ENCODE measurements around the gene DLGAP1. TPM values are rescaled to one million over a fixed set of nuclear protein-coding genes. Genes with fewer than 3 reads are reported as not detected.

DLGAP1 gene
- total and polyA plus RNA-seq, 2 of the 13 experiments (the other 11 are each of a cell fraction or from before 2014, with no cell fraction given), result 0.01 TPM; not detected in 1

DNA sequence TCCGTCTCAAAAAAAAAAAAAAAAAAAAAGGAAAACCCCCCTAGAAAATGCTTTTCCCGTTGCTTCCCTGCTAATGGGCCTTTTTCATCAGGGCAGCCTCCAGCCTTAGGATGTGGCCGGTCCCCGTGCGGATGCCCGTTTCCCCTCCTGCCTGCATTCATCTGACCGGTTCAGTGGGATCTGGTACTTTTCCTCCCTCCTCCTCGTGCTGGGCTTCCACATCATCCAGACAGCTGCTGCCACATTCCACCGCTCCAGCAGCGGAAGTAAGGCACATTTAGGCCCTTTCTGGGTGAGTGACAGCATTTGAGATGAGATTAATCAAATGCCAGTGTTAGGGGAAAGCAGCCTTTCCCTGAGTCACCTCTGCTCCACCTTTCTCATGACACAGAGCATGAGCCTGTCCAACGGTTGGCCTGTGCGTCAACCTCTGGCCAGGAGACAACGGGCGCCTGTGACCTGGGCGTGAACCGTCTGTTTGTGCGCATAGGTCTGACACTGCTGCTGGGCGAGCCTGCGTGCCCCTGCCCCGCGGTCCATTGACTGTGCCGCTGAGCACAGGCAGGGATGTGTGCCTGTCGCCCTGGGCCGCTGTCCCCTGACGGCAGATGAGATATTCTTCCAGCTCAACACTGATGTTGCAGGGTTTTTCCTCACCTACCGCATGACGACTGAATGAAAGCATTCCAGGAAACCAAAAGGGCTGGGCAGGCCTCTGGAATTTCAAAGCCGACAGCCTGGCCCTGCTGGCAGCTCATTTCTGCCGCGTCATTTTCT is 831.1 kb downstream of the DLGAP1 start (continued):
- TF ChIP-seq, protein P1, sequence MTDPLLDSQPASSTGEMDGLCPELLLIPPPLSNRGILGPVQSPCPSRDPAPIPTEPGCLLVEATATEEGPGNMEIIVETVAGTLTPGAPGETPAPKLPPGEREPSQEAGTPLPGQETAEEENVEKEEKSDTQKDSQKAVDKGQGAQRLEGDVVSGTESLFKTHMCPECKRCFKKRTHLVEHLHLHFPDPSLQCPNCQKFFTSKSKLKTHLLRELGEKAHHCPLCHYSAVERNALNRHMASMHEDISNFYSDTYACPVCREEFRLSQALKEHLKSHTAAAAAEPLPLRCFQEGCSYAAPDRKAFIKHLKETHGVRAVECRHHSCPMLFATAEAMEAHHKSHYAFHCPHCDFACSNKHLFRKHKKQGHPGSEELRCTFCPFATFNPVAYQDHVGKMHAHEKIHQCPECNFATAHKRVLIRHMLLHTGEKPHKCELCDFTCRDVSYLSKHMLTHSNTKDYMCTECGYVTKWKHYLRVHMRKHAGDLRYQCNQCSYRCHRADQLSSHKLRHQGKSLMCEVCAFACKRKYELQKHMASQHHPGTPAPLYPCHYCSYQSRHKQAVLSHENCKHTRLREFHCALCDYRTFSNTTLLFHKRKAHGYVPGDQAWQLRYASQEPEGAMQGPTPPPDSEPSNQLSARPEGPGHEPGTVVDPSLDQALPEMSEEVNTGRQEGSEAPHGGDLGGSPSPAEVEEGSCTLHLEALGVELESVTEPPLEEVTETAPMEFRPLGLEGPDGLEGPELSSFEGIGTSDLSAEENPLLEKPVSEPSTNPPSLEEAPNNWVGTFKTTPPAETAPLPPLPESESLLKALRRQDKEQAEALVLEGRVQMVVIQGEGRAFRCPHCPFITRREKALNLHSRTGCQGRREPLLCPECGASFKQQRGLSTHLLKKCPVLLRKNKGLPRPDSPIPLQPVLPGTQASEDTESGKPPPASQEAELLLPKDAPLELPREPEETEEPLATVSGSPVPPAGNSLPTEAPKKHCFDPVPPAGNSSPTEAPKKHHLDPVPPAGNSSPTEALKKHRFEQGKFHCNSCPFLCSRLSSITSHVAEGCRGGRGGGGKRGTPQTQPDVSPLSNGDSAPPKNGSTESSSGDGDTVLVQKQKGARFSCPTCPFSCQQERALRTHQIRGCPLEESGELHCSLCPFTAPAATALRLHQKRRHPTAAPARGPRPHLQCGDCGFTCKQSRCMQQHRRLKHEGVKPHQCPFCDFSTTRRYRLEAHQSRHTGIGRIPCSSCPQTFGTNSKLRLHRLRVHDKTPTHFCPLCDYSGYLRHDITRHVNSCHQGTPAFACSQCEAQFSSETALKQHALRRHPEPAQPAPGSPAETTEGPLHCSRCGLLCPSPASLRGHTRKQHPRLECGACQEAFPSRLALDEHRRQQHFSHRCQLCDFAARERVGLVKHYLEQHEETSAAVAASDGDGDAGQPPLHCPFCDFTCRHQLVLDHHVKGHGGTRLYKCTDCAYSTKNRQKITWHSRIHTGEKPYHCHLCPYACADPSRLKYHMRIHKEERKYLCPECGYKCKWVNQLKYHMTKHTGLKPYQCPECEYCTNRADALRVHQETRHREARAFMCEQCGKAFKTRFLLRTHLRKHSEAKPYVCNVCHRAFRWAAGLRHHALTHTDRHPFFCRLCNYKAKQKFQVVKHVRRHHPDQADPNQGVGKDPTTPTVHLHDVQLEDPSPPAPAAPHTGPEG (CRISPR knock-in tag; IDR thresholded peaks at IDR 0.05), result peak; percentile 70
- no peak for TF ChIP-seq JARID2 (CRISPR knock-in tag; IDR thresholded peaks at IDR 0.05; ENCODE audit: insufficient replicate concordance)
- TF ChIP-seq ZNF230 (CRISPR knock-in tag; IDR thresholded peaks at IDR 0.05), result peak; percentile 73
- TF ChIP-seq, protein P2, sequence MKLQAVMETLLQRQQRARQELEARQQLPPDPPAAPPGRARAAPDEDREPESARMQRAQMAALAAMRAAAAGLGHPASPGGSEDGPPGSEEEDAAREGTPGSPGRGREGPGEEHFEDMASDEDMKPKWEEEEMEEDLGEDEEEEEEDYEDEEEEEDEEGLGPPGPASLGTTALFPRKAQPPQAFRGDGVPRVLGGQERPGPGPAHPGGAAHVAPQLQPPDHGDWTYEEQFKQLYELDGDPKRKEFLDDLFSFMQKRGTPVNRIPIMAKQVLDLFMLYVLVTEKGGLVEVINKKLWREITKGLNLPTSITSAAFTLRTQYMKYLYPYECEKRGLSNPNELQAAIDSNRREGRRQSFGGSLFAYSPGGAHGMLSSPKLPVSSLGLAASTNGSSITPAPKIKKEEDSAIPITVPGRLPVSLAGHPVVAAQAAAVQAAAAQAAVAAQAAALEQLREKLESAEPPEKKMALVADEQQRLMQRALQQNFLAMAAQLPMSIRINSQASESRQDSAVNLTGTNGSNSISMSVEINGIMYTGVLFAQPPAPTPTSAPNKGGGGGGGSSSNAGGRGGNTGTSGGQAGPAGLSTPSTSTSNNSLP (IDR thresholded peaks at IDR 0.05; ENCODE audit: low read depth, low read length), result peak; percentile 98
- TF ChIP-seq ZNF652 (CRISPR knock-in tag; IDR thresholded peaks at IDR 0.05; ENCODE audit: borderline replicate concordance, low read depth), result no peak; the same call in 1 of the 2 replicates
- TF ChIP-seq ZNF619 (CRISPR knock-in tag; IDR thresholded peaks at IDR 0.05), result peak; percentile 34; the same call in 1 of the 2 replicates
- TF ChIP-seq, protein P3, sequence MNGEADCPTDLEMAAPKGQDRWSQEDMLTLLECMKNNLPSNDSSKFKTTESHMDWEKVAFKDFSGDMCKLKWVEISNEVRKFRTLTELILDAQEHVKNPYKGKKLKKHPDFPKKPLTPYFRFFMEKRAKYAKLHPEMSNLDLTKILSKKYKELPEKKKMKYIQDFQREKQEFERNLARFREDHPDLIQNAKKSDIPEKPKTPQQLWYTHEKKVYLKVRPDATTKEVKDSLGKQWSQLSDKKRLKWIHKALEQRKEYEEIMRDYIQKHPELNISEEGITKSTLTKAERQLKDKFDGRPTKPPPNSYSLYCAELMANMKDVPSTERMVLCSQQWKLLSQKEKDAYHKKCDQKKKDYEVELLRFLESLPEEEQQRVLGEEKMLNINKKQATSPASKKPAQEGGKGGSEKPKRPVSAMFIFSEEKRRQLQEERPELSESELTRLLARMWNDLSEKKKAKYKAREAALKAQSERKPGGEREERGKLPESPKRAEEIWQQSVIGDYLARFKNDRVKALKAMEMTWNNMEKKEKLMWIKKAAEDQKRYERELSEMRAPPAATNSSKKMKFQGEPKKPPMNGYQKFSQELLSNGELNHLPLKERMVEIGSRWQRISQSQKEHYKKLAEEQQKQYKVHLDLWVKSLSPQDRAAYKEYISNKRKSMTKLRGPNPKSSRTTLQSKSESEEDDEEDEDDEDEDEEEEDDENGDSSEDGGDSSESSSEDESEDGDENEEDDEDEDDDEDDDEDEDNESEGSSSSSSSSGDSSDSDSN (CRISPR knock-in tag; IDR thresholded peaks at IDR 0.05), result peak; percentile 97
- no peak for TF ChIP-seq ATM (IDR thresholded peaks at IDR 0.05; ENCODE audit: borderline replicate concordance)
- TF ChIP-seq, protein P4, sequence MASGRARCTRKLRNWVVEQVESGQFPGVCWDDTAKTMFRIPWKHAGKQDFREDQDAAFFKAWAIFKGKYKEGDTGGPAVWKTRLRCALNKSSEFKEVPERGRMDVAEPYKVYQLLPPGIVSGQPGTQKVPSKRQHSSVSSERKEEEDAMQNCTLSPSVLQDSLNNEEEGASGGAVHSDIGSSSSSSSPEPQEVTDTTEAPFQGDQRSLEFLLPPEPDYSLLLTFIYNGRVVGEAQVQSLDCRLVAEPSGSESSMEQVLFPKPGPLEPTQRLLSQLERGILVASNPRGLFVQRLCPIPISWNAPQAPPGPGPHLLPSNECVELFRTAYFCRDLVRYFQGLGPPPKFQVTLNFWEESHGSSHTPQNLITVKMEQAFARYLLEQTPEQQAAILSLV (CRISPR knock-in tag; IDR thresholded peaks at IDR 0.05; ENCODE audit: borderline replicate concordance), result peak; percentile 90
- TF ChIP-seq, protein P5, sequence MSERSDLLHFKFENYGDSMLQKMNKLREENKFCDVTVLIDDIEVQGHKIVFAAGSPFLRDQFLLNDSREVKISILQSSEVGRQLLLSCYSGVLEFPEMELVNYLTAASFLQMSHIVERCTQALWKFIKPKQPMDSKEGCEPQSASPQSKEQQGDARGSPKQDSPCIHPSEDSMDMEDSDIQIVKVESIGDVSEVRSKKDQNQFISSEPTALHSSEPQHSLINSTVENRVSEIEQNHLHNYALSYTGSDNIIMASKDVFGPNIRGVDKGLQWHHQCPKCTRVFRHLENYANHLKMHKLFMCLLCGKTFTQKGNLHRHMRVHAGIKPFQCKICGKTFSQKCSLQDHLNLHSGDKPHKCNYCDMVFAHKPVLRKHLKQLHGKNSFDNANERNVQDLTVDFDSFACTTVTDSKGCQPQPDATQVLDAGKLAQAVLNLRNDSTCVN (CRISPR knock-in tag; IDR thresholded peaks at IDR 0.05; ENCODE audit: borderline replicate concordance), result peak; percentile 85; the same call in 1 of the 2 replicates
- peak; percentile 60; the same call in 1 of the 2 replicates for TF ChIP-seq CEBPG (CRISPR knock-in tag; IDR thresholded peaks at IDR 0.05)
- peak; percentile 78; the same call in 1 of the 2 replicates for TF ChIP-seq ZNF792 (CRISPR knock-in tag; IDR thresholded peaks at IDR 0.05)
- TF ChIP-seq NCOR1 (IDR thresholded peaks at IDR 0.05; ENCODE audit: borderline replicate concordance, low read length), result peak; percentile 68; the same call in 1 of the 2 replicates
- TF ChIP-seq BRCA1 (CRISPR knock-in tag; IDR thresholded peaks at IDR 0.05), result no peak
- TF ChIP-seq POGZ (CRISPR knock-in tag; IDR thresholded peaks at IDR 0.05), result peak; percentile 86

Data from HepG2 (cell line).